GDM1 (cell line): ENCODE results near the gene OGFR.

ENCODE experiments used
- DNase-seq: peaks from one replicate; lab custom pipeline; 2025; lab: John Stamatoyannopoulos, UW

OGFR gene

GRCh38 chr20:62799873-62800272 lies 4.8 kb upstream of the OGFR start:
- DNase-seq = no peak

- DNase-seq = no peak
Observed at GRCh38 chr20:62800314-62801259, 4.0 kb upstream of the OGFR start.

- DNase-seq = no peak
Observed at GRCh38 chr20:62801284-62802010, 3.2 kb upstream of the OGFR start.

DNA sequence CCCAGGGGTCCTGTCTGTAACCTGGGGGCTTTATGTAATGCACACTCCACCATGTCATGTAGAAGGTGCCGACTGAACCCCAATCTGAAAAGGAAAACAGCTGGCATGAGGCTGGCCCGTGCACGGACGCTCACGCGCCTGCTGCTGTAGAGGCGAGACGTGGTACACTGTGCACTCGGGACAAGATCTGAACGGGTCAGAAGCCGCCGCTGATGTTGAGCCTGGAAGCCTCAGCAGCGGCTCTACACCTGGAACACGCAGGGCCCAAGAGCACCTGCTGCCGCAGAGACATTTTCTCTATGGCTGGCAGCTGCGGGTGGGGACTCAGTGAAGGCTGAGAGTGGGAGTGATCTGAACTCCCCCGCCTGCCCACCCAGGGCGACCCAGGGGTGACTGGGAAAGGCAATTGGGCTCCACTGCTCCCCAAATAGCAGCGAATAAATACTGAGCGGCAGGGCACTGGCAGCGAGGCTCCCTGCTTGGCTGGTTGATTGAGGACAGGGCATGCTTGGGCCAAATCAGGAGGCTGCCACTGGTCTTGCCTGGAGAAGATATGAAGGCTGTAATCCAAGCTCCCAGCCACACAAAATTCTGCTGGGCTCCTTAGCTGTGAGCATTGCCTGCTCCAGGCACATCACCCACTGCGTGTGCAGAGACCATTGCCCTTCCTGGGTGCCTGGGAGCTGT lies 2.5 kb upstream of the OGFR start:
- DNase-seq = no peak

GRCh38 chr20:62804021-62804626 lies 511 bp upstream of the OGFR start:
- no peak for DNase-seq

DNA sequence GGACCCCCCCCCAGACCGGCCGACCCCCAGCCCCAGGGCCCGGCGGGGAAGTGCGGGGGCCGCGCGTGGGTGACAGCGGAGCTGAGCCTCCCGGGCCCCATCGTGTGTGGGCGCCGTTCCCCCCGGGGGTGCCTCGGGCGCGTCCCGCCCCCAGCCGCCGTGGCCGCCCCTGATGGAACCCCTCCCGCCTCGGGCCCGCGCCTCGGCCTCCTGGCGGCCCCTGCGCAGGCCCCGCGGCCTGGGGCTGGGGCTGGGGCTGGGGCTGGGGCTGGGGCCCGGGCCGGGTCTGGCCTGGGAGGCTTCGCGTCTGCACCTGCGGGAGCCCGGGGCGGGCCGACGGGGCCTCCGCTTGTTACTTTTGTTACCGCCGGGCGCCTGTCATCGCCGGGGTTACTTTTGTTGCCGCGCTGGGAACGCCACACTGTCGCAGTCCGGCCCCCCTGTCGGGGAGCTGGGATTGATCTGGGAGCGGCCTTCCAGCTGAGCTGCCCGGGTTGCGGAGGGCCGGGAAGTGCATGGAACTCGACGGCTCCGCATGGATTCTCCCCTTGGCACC lies 598 bp downstream of the OGFR start:
- no peak for DNase-seq

- DNase-seq = no peak
Observed at GRCh38 chr20:62805711-62806382, 1.2 kb downstream of the OGFR start.

GRCh38 chr20:62806383-62807050 lies 1.9 kb downstream of the OGFR start:
- DNase-seq = no peak

- no peak for DNase-seq
Observed at GRCh38 chr20:62807444-62808210, 3.0 kb downstream of the OGFR start.

DNA sequence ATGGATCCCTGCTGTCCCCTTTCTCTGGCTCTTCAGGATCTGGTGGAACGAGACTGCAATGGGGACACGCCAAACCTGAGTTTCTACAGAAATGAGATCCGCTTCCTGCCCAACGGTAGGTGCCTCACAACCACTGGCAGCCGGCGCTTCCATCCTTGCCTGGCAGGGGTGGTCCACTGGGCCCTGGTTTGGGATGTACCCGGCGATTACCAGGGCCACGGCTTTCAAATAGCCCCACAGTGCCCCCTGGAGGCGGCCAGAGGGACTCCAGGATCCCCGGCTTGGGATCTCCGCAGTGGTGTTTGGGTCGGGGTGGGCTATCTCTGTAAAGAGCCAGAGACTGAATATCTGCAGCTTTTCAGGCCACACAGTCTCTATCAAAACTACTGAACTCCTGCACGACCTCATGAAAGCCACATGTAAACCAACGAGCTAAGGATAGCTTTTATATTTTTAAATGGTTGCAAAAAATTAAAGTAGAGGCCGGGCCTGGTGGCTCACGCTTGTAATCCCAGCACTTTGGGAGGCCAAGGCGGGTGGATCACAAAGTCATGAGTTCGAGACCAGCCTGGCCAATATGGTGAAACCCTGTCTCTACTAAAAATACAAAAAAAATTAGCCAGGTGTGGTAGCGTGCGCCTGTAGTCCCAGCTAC lies 3.7 kb downstream of the OGFR start:
- no peak for DNase-seq

DNA sequence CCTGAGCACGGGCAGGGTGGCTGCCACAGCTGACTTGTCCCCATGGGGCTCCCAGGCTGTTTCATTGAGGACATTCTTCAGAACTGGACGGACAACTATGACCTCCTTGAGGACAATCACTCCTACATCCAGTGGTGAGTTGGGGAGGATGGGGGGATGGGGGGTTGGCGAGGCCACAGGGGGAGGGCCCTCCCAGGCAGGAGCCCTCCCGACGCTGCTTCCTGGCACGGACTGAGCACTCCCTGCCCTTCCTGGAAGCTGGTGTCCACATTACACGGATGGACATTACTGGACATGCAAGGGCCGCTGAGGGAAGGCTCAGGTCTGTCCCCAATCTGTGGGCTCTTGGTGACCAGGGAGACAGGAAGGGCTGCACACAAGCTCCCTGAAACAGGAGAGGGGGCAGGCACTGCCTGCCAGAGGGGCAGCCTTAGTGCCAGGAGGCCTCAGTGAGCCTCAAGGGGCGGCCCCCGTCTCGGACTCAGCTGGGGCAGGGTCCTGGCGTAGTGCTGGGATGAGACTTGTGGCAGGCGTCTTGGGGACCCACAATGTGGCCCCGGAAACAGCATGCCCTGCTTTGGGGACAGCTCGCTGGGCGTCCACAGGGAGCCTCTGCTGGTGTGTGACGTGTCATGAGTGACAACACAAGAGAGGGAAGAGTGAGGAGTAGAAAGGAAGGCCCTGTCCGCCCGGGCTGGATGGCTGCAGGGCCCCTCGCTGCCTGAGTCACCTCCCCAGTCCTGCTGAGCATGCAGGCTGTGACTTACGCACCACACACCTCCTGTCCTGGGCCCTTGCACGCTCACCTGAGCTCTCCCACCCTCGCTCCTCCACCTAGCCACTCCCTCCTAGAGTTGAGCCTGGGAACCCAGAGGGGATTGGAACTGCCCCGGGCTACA lies 5.1 kb downstream of the OGFR start:
- DNase-seq = no peak

GRCh38 chr20:62811320-62811719 lies 6.7 kb downstream of the OGFR start:
- DNase-seq = no peak

DNA sequence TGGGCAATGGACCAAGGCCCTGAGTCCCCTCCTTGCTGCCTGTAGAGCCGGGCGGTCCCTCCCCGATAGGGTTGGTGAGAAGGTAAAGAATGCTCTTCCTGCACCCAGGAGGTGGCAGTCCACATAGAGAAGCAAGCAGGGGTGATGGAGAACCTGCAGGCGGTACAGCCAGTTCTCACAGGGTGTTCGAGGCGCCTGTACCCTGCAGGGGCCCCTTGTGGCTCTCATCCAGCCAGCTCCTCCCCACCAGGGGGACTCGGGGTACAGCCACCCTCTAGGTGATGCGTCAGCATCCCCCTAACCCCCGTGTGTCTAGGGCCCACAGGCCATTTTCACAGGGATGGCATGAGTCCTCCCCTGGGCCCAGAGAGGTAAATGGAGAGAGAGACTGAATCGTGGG lies 7.1 kb downstream of the OGFR start:
- DNase-seq = no peak

DNA sequence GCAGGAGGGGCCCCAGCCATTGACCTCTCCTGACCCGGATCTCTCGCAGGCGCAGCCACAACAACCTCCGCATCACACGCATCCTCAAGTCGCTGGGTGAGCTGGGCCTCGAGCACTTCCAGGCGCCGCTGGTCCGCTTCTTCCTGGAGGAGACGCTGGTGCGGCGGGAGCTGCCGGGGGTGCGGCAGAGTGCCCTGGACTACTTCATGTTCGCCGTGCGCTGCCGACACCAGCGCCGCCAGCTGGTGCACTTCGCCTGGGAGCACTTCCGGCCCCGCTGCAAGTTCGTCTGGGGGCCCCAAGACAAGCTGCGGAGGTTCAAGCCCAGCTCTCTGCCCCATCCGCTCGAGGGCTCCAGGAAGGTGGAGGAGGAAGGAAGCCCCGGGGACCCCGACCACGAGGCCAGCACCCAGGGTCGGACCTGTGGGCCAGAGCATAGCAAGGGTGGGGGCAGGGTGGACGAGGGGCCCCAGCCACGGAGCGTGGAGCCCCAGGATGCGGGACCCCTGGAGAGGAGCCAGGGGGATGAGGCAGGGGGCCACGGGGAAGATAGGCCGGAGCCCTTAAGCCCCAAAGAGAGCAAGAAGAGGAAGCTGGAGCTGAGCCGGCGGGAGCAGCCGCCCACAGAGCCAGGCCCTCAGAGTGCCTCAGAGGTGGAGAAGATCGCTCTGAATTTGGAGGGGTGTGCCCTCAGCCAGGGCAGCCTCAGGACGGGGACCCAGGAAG lies 7.7 kb downstream of the OGFR start:
- no peak for DNase-seq

DNA sequence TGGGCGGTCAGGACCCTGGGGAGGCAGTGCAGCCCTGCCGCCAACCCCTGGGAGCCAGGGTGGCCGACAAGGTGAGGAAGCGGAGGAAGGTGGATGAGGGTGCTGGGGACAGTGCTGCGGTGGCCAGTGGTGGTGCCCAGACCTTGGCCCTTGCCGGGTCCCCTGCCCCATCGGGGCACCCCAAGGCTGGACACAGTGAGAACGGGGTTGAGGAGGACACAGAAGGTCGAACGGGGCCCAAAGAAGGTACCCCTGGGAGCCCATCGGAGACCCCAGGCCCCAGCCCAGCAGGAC lies 8.2 kb downstream of the OGFR start:
- DNase-seq = no peak

- no peak for DNase-seq
Observed at GRCh38 chr20:62813588-62813987, 9.0 kb downstream of the OGFR start.

GRCh38 chr20:62814060-62814708 lies 9.5 kb downstream of the OGFR start:
- DNase-seq = no peak

- DNase-seq = no peak
Observed at GRCh38 chr20:62814709-62815065, 10.1 kb downstream of the OGFR start.
